HG02610 (cell line): Measurements from ENCODE around the gene SFI1.
"Not testable (repeated sequence)": the region's sequence is repeated elsewhere in the genome, so short reads cannot be mapped to it uniquely, and the experiment has no call there.

Experiments used
- ATAC-seq: cut with Tn5 transposase; IDR thresholded peaks from one replicate; pipeline ENCODE4 v1.9.1; 2021; ENCODE audit warnings: mild to moderate bottlenecking, moderate library complexity; ENCODE audit not compliant: unreplicated experiment

The SFI1 gene

GRCh38 chr22:31585161-31585859, 89.0 kb downstream of the SFI1 start:
- ATAC-seq = no peak

- ATAC-seq = no peak
These were observed 90.0 kb downstream of the SFI1 start for GRCh38 chr22:31586137-31586920.

GRCh38 chr22:31588970-31589675, 92.8 kb downstream of the SFI1 start:
- no peak for ATAC-seq

GRCh38 chr22:31590161-31590560, 93.8 kb downstream of the SFI1 start:
- ATAC-seq = not testable (repeated sequence)

- no peak for ATAC-seq
These were observed 98.9 kb downstream of the SFI1 start for GRCh38 chr22:31595271-31595670.

- ATAC-seq = no peak
These were observed 106.1 kb downstream of the SFI1 start for GRCh38 chr22:31602259-31602952.

- no peak for ATAC-seq
These were observed 106.8 kb downstream of the SFI1 start for GRCh38 chr22:31603081-31603525.

- ATAC-seq = no peak
These were observed 107.2 kb downstream of the SFI1 start for GRCh38 chr22:31603574-31603973.

GRCh38 chr22:31604137-31604705, 107.9 kb downstream of the SFI1 start:
- no peak for ATAC-seq

- ATAC-seq = no peak
These were observed 108.7 kb downstream of the SFI1 start for GRCh38 chr22:31604746-31605705.

GRCh38 chr22:31605851-31606585, 109.7 kb downstream of the SFI1 start:
- no peak for ATAC-seq

- ATAC-seq = no peak
These were observed 111.4 kb downstream of the SFI1 start for GRCh38 chr22:31607696-31608095.

GRCh38 chr22:31609716-31610115, 113.4 kb downstream of the SFI1 start:
- ATAC-seq = no peak

- ATAC-seq = no peak
These were observed 114.3 kb downstream of the SFI1 start for GRCh38 chr22:31610611-31611010.

- no peak for ATAC-seq
These were observed 114.9 kb downstream of the SFI1 start for GRCh38 chr22:31611061-31611760.

- ATAC-seq = no peak
These were observed 116.6 kb downstream of the SFI1 start for GRCh38 chr22:31612891-31613285.

GRCh38 chr22:31613286-31613903, 117.1 kb downstream of the SFI1 start:
- no peak for ATAC-seq

GRCh38 chr22:31613904-31614296, 117.6 kb downstream of the SFI1 start:
- ATAC-seq = no peak
